H54 (cell line): ENCODE results near the gene ENPP6.

ENCODE experiments used
- DNase-seq: peaks from one replicate; pipeline ENCODE4 v3.0.0; 2011; ENCODE audit warnings: low spot score, mixed read lengths; ENCODE audit not compliant: insufficient read length
- FAIRE-seq: peaks from 3 replicates; lab custom pipeline; 2011; peaks lifted over from hg19 to GRCh38; lab: Jason Lieb, UNC
- POLR2A ChIP-seq: IDR thresholded peaks from 2 replicates; pipeline ENCODE4 v1.6.1; 2011; ENCODE audit warnings: low read depth, mild to moderate bottlenecking, low read length

The ENPP6 gene

DNA sequence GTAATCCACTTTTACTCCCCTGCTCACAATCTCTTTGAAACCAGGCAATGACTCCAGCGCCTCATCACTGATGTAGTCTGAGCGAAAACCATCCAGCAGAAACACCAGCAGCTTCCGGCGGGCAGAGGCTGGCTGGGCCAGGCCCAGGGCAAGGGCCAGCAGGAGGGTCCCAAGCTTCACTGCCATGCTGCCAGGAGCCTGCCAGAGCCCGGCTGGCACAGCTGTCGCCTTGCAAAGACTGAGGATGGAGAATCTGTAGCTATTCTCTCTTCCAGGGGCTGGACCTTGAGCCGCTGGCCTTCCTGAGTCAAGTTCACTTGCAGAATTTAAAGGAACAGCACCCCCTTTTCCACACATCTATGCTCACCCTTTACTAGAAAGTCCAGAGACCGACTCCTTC, at the start of gene ENPP6:
Gene ENPP6, minus strand, starts transcription at position 240 of the 400 bp plus-strand sequence. Its CDS starts 54 bp downstream, at position 186.
- no peak for TF ChIP-seq POLR2A
- DNase-seq (no peak), FAIRE-seq (no peak)

DNA sequence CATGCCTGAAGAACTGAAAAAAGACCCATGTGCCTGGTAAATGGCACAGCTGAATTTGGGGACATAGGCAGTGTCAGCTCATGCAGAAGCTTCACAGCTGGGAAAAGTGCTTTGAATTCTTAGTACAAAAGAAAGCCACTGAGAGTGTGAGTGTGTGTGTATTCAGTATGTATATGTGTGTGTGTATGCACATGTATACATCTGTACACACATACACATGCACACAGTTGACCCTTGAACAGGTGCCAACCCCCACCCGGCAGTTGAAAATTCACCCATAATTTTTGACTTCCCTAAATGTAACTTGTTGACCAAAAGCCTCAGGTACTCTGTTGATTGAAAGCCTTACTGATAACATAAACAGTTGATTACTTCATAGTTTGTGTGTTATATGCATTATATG, 49.5 kb upstream of the ENPP6 start:
- no peak for TF ChIP-seq POLR2A
- FAIRE-seq (no peak), DNase-seq (no peak)

DNA sequence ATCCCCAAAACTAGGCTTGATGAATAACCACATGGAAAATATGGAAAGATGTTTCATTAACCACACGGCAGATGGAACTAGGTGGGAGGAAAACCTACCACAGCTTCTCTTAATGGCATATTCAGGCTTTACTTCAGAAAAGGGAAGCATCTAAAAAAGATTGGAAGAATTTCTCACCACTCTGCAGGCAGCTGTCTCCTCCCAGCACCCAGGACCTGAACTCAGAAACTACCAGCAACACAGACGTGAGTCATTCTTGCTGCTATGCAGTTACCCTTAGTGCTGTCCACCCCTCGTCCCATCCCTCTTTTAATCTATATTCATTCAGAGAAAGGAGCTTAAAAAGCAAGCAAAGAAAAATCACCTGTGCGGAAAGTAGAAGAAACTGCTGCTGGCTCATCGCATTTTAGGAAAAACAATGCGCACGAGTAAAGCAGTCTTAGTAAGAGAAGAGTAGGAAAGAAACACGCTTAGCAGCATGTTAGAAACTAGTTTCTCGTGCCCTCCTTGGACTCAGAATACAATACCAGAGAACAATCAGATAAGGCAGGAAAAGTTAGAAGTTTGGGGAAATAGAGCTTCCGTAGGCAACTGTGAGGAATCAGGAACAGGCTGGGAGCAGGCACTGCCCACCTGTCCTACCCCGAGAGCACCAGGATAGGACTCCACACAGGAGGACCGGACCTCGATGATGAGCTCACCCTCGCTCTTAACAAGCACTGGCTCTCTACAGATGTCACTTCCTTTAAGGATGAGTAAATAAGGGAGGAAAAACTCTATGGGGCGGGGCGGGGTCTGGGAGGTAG, 48.1 kb upstream of the ENPP6 start:
- no peak for FAIRE-seq
- DNase-seq, result peak; percentile 49
- 0 out of 2 replicates have a peak, but pooled peaks have one; percentile 17 for TF ChIP-seq POLR2A

DNA sequence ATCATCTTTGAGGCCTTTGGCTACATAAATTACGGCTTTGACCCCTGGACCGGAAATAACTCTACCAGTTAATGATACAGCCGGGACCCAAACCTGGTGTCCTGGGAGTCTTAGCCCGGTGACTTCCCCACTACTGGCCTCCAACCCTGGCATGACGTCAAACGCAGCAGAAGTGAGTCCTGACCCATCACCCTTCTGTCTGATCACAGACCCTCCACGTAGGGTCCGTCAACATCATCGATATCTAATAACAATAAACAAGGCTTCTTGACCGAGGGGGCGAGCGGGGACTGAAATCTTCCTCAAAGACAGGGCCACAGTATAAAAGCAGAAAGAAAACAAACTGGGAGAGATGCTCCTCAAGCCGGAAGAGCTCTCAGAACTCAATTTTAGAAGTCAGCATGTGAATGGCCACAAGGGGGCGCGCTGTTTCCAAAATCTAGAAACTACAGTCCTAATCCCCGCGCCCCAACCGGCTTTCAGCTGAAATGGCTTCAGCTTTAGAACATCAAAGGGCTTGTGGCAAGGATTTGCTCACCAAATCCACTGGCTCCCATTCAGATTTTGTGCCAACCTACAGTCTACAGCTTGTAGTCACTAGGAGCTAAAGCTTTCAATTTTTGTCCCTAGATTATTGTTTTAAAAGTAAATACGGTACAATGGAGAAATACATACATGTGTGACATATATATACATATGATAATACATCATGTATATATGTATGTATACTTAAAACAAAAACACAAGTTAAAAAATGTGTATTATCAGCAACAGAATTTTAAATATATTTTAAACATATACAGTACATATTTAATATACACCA, 46.4 kb upstream of the ENPP6 start:
- no peak for TF ChIP-seq POLR2A
- peak; percentile 47 for DNase-seq
- FAIRE-seq, result no peak

DNA sequence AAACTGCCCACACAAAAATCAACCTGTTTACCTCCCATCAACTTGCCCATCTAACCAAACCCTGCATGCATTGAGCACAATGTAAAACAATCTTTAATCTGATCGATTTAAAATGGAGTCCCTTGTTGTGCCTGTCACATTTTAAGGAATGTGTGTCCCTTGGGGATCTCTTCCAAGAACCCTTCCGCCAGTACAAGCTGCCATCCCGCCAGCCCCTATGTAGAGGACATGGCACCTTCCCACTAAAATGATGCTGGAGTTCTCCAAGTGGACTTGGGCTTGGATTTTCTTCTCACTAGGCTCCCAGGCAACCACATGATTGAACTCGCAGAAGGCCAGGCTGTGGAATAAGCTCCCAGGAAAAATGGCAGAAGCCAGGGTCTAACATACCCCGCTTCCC, 45.8 kb upstream of the ENPP6 start:
- DNase-seq (no peak), FAIRE-seq (no peak)
- TF ChIP-seq POLR2A, result no peak

DNA sequence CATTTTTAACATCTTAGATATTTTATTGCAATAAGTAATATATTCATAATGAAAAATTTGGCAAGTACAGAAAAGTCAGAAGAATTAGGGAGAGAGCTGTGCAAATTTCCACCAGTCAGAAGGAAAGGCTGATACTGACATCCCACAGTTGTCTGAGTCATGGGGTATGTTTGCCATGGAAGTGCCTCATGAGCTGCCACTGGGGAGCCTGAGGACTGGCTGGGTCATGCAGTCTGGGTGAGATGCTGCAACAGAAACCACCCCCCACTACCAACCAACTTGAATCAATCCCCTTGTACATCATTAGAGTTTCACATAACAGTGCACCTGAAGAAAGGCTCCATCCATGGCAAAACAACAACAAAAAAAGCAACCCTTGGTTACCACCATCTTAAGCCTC, 45.2 kb upstream of the ENPP6 start:
- FAIRE-seq (no peak), DNase-seq (no peak)
- TF ChIP-seq POLR2A, result no peak

DNA sequence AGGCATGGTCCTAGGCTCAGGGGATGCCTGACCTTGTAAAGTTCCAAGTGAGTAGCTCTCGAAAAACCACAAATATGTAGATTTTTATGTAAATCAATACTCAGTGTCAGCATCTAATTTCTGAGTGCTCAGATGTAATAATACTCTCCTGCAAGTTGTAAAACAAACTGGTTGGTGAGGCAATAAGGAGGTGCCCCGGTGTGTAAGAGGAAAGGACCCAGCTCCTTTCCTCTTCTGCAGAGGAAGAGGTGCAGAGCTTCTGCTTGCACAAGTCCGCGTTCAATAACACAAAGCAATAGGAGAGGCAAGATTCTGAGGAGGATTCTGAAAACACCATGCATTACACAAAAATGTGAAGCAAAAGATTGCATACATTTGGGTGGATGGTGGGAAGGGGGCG, 43.6 kb upstream of the ENPP6 start:
- no peak for TF ChIP-seq POLR2A
- no peak for FAIRE-seq
- DNase-seq, result no peak

DNA sequence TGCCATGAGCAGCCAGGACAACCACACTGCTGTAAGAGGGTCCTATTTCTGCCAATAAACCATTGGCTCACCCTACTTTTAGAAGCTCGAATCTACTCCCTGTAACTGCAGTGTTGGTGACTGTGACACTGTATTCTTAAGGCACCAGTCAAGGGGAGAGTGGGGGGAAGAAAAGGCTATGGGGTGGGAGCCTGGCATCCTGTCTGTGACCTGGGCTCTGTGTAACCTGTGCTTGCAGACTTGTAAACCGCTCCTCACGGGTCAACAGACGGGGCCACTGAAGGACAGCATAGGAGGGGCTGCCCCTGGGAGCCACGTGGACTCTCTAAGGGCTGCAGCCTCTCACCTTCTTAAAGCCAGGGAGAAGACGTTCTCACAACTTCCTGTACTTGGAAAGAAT, 42.2 kb upstream of the ENPP6 start:
- FAIRE-seq, result no peak
- TF ChIP-seq POLR2A, result no peak
- DNase-seq, result no peak

DNA sequence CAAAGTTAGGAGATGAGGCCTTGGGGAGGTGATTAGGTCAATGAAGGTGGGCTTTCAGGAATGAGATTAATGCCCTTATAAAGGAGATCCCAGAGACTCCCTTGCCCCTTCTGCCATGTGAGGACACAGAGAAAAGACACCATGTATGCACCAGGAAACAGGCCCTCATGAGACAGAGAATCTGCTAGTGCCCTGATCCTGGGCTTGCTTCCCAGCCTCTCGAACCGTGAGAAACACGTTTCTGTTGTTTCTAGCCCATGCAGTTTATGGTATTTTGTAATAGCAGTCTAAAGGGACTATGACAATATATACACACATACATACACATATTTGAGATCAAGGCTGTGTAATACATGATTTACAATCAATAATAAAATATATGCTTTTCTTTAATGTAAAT, 41.4 kb upstream of the ENPP6 start:
- DNase-seq (no peak), FAIRE-seq (no peak)
- TF ChIP-seq POLR2A, result no peak

DNA sequence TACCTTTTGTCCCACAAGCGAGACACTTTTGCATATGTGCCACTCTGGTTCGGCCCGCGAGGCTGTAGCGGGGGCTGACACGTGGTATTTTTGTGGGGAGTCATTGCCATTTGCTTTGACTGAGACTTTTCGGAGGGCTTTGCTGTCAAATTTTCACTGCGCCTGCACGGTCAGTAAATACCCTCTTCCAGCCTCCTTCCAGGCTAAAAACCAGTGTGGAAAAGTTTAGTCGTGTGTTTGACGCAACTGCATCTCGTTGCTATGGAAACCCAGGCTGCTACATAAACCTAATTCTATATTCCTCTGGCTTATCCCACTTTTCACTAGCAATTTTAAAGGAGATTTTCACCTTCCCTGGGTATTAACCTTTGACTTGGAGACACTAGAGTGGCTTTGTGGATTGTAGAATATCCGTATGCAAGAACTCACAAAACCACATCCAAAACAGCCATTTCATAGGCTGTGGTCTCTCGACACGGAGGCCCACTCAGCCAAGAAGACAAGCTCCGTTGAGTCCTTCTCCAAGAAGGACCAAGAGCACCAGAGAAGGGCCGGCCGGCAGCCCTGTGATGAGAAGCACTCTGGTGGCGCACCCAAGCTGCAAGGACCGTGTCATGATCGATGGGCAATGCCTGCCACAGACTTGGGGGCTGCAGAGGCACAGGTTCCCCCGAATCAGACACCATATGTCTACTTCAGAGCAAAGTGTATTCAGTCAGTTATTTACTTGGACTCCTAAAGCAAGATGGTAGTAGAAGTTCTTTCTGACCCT, 38.4 kb upstream of the ENPP6 start:
- TF ChIP-seq POLR2A, result no peak
- DNase-seq, result no peak
- FAIRE-seq, result no peak

DNA sequence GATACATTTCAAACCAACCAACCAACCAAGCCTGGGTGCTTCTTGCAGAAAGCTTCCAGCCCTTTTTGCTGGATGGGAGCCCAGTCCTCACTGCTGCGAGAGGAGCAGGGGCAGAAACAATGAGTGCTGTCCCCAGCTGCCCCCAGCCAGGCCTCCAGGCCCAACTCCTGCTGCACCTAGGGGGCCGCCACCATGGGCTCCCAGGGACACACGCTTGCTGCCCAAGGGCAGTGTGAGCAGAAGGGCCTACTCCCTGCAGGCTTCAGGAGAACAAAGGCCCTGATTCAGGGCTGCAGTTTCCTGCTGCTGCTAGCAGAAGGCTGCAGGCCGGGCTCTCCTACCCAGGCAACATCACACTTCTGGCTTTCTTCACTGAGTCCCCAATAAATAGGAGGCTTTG, 37.7 kb upstream of the ENPP6 start:
- no peak for TF ChIP-seq POLR2A
- no peak for DNase-seq
- FAIRE-seq, result no peak

DNA sequence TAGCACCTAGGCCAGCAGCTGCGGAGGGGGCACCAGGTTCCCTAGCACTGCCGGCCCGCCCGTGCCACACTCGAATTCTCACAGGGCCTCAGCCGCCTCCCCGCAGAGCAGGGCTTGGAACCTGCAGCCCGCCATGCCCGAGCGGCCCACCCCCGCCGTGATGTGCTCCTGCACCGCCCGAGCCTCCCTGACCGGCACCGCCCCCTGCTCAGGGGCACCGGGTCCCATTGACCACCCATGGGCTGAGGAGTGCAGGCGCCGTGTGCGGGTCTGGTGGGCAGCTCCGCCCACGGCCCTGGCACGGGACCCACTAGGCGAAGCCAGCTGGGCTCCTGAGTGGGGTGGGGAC, 35.4 kb upstream of the ENPP6 start:
- no peak for TF ChIP-seq POLR2A
- FAIRE-seq (no peak), DNase-seq (no peak)

DNA sequence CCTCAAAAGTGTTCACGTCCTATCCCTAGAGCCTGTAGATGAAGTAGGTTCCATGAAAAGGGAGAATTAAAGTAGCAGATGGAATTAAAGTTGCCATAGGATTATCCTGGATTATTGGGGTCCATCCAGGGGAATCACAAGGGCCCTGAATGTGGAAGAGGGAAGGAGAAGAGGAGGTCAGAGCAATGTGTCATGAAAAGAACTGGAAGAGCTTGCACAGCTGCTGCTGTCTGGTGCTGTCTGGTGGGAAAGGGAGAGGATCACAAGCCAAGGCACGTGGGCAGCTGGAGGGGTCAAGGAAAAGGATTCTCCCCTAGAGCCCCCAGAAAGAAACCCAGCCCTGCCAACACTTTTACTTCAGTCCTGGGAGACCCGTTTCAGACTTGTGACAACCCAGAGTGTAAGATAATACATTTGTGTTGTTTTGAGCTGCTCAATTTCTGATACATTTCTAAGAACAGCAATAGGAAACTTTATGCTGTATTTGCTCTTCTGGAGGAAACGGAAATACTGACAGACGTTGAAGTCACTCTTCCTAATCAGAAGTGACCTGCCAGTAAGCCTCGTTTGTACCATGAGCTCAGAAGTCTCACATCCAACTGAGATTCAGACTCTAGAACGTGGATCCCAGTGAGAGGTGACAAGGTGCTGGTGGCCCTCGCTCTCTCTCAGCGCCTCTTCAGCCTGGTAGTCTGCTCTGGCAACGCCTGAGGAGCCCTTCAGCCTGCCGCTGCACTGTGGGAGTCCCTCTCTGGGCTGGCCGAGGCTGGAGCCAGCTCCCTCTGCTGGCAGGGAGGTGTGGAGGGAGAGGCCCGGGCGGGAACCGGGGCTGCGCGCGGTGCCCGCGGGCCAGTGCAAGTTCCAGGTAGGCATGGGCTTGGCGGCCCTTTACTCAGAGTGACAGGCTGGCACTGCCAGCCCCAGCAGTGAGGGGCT, 34.7 kb upstream of the ENPP6 start:
- no peak for FAIRE-seq
- no peak for TF ChIP-seq POLR2A
- DNase-seq, result no peak
